ENCODE measurements around the gene TXK.

TXK gene

DNA sequence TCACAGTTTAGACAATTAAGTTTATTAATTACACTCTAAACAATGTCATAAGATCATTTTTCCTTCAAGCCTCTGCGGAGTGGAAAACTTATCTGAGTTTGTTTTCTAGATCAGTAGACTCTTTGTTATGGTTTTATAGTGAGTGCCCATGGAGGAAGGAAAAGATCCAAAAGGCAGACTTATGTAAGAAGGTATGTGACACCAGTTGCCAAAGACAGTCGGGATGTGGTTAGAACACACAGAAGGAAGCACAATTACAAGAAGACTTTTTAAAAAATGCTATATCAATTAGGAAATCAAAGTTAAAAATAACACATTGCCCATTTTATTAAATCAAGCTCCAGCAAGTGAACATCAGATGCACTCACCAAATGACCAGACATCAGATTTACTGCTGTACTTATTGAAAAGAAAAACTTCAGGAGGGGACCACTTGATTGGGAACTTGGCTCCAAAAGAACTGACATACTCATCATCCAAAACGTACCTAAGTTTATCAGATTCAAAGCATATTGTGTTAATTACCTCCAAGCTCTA lies 60.4 kb downstream of the TXK start:
- Histone ChIP-seq H4K91ac (ENCODE audit: low read length) (no peak overlapping the region), H3K27ac (ENCODE audit: low read length, poor library complexity, severe bottlenecking) (no peak overlapping the region), H3K4me2 (ENCODE audit: low read length, poor library complexity, severe bottlenecking) (no peak overlapping the region), H4K8ac (ENCODE audit: low read length) (no peak overlapping the region), H3K9me3 (ENCODE audit: control insufficient read depth, low read length) (no peaks in the 10 kb centered on the region), H2BK120ac (ENCODE audit: low read depth, low read length) (no peak overlapping the region), H3K4ac (ENCODE audit: low read depth in 1 of 2, low read length in 2 of 2) (no peak overlapping the region), H3K9ac (ENCODE audit: low read length) (no peak overlapping the region), H2BK15ac (ENCODE audit: low read depth, poor library complexity, severe bottlenecking) (no peak overlapping the region), H3K27me3 (ENCODE audit: control insufficient read depth in 1 of 2, insufficient read depth in 1 of 2, low read length in 2 of 2) (no peaks in the 10 kb centered on the region), H3K4me1 (ENCODE audit: control insufficient read depth, insufficient read depth, low read depth, low read length) (no peaks in the 10 kb centered on the region), H3K36me3 (ENCODE audit: control insufficient read depth in 1 of 2, insufficient read depth in 2 of 2, low read depth in 1 of 2, low read length in 2 of 2) (no peaks in the 10 kb centered on the region), H2AFZ (ENCODE audit: low read depth, low read length) (no peak overlapping the region), H3K18ac (ENCODE audit: low read depth in 1 of 2, low read length in 2 of 2) (no peak overlapping the region), H2BK12ac (ENCODE audit: low read length in 2 of 2) (no peak overlapping the region), H3K23ac (ENCODE audit: low read length in 2 of 2) (no peak overlapping the region), H3K14ac (ENCODE audit: low read length in 2 of 2) (no peak overlapping the region), H3K79me1 (replicated peaks; ENCODE audit: low read length, poor library complexity, severe bottlenecking) (no peaks in the 10 kb centered on the region), H2AK5ac (ENCODE audit: low read length, severe bottlenecking) (no peak overlapping the region), H3K4me3 (ENCODE audit: insufficient read depth in 1 of 2, low read depth in 1 of 2, low read length in 2 of 2) (no peak overlapping the region), H2BK5ac (ENCODE audit: low read depth, low read length, poor library complexity, severe bottlenecking) (no peak overlapping the region)
- 73% methylated on average over 2 of the region's 3 CpGs for WGBS
- DNase-seq: no peak

DNA sequence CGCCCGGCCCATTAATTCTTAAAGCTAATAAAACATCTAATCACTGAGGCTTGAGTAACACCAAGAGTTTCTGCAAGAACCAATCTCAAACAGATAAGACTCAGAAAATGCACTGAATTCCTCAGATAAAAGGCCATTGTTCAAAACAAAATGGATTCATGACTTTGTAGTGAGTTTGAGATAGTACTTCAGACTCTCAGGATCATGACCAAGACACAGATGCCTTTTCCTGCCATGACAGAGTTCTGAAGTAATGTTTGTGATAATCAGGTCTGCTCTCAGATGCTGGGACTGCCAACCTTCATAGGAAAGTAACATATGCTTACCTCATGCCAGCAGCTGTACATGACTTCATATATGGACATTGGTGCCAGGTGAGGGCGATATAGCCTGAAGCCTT lies 62.9 kb downstream of the TXK start:
- Histone ChIP-seq H3K4me2 (ENCODE audit: low read length, poor library complexity, severe bottlenecking) (no peak overlapping the region), H3K27ac (ENCODE audit: low read length, poor library complexity, severe bottlenecking) (no peak overlapping the region), H3K79me1 (replicated peaks; ENCODE audit: low read length, poor library complexity, severe bottlenecking) (no peaks in the 10 kb centered on the region), H2AK5ac (ENCODE audit: low read length, severe bottlenecking) (no peak overlapping the region), H3K4me3 (ENCODE audit: insufficient read depth in 1 of 2, low read depth in 1 of 2, low read length in 2 of 2) (no peak overlapping the region), H3K4ac (ENCODE audit: low read depth in 1 of 2, low read length in 2 of 2) (no peak overlapping the region), H2BK120ac (ENCODE audit: low read depth, low read length) (no peak overlapping the region), H3K9ac (ENCODE audit: low read length) (no peak overlapping the region), H3K9me3 (ENCODE audit: control insufficient read depth, low read length) (no peaks in the 10 kb centered on the region), H2BK12ac (ENCODE audit: low read length in 2 of 2) (no peak overlapping the region), H3K4me1 (ENCODE audit: control insufficient read depth, insufficient read depth, low read depth, low read length) (no peaks in the 10 kb centered on the region), H3K18ac (ENCODE audit: low read depth in 1 of 2, low read length in 2 of 2) (no peak overlapping the region), H2BK15ac (ENCODE audit: low read depth, poor library complexity, severe bottlenecking) (no peak overlapping the region), H3K27me3 (ENCODE audit: control insufficient read depth in 1 of 2, insufficient read depth in 1 of 2, low read length in 2 of 2) (no peaks in the 10 kb centered on the region), H3K36me3 (ENCODE audit: control insufficient read depth in 1 of 2, insufficient read depth in 2 of 2, low read depth in 1 of 2, low read length in 2 of 2) (no peaks in the 10 kb centered on the region), H4K91ac (ENCODE audit: low read length) (no peak overlapping the region), H3K23ac (ENCODE audit: low read length in 2 of 2) (no peak overlapping the region), H2BK5ac (ENCODE audit: low read depth, low read length, poor library complexity, severe bottlenecking) (no peak overlapping the region), H3K14ac (ENCODE audit: low read length in 2 of 2) (no peak overlapping the region), H4K8ac (ENCODE audit: low read length) (no peak overlapping the region), H2AFZ (ENCODE audit: low read depth, low read length) (no peak overlapping the region)
- 80% methylated on average over 3 of the region's 3 CpGs for WGBS
- no peak for DNase-seq

GRCh38 chr4:48069026-48069425 lies 65.0 kb downstream of the TXK start:
- H2BK5ac ChIP-seq (ENCODE audit: low read depth, low read length, poor library complexity, severe bottlenecking): no peak overlapping the region
- H3K79me1 ChIP-seq (replicated peaks; ENCODE audit: low read length, poor library complexity, severe bottlenecking): no peaks in the 10 kb centered on the region
- WGBS: 50% methylated on average over 2 of the region's 2 CpGs
- H3K4ac ChIP-seq (ENCODE audit: low read depth in 1 of 2, low read length in 2 of 2): no peak overlapping the region
- H3K18ac ChIP-seq (ENCODE audit: low read depth in 1 of 2, low read length in 2 of 2): no peak overlapping the region
- H2BK120ac ChIP-seq (ENCODE audit: low read depth, low read length): no peak overlapping the region
- H2BK15ac ChIP-seq (ENCODE audit: low read depth, poor library complexity, severe bottlenecking): no peak overlapping the region
- H3K4me3 ChIP-seq (ENCODE audit: insufficient read depth in 1 of 2, low read depth in 1 of 2, low read length in 2 of 2): no peak overlapping the region
- H2AK5ac ChIP-seq (ENCODE audit: low read length, severe bottlenecking): no peak overlapping the region
- H3K27ac ChIP-seq (ENCODE audit: low read length, poor library complexity, severe bottlenecking): no peak overlapping the region
- H3K27me3 ChIP-seq (ENCODE audit: control insufficient read depth in 1 of 2, insufficient read depth in 1 of 2, low read length in 2 of 2): no peaks in the 10 kb centered on the region
- no peaks in the 10 kb centered on the region for H3K36me3 ChIP-seq (ENCODE audit: control insufficient read depth in 1 of 2, insufficient read depth in 2 of 2, low read depth in 1 of 2, low read length in 2 of 2)
- H3K9me3 ChIP-seq (ENCODE audit: control insufficient read depth, low read length): no peaks in the 10 kb centered on the region
- H3K4me1 ChIP-seq (ENCODE audit: control insufficient read depth, insufficient read depth, low read depth, low read length): no peaks in the 10 kb centered on the region
- H3K9ac ChIP-seq (ENCODE audit: low read length): no peak overlapping the region
- no peak overlapping the region for H4K91ac ChIP-seq (ENCODE audit: low read length)
- DNase-seq: no peak
- H3K14ac ChIP-seq (ENCODE audit: low read length in 2 of 2): no peak overlapping the region
- no peak overlapping the region for H2BK12ac ChIP-seq (ENCODE audit: low read length in 2 of 2)
- H2AFZ ChIP-seq (ENCODE audit: low read depth, low read length): no peak overlapping the region
- no peak overlapping the region for H4K8ac ChIP-seq (ENCODE audit: low read length)
- no peak overlapping the region for H3K4me2 ChIP-seq (ENCODE audit: low read length, poor library complexity, severe bottlenecking)
- no peak overlapping the region for H3K23ac ChIP-seq (ENCODE audit: low read length in 2 of 2)

DNA sequence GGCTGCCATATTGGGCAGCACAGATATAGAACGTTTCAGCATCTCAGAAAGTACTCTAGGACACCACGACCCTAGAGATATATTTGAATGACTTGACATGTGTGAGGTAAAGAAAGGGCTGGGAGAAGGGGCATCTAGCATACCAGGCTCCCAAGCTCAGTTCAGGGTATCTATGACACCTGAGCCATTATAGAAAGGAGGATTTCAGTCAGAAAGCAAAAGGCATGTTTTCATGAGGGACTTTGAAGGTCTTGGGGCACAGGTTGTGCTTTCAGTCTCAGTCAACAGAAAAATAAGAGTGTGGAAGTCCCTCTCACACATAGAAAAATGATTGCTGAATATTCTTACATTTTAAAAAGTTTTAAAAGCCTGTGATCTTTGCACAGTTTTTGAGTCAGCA lies 65.9 kb downstream of the TXK start:
- no peak overlapping the region for H3K4me2 ChIP-seq (ENCODE audit: low read length, poor library complexity, severe bottlenecking)
- H2BK120ac ChIP-seq (ENCODE audit: low read depth, low read length): no peak overlapping the region
- no peaks in the 10 kb centered on the region for H3K9me3 ChIP-seq (ENCODE audit: control insufficient read depth, low read length)
- no peak overlapping the region for H3K23ac ChIP-seq (ENCODE audit: low read length in 2 of 2)
- H4K91ac ChIP-seq (ENCODE audit: low read length): no peak overlapping the region
- H3K27ac ChIP-seq (ENCODE audit: low read length, poor library complexity, severe bottlenecking): no peak overlapping the region
- no peak overlapping the region for H2BK5ac ChIP-seq (ENCODE audit: low read depth, low read length, poor library complexity, severe bottlenecking)
- no peaks in the 10 kb centered on the region for H3K27me3 ChIP-seq (ENCODE audit: control insufficient read depth in 1 of 2, insufficient read depth in 1 of 2, low read length in 2 of 2)
- H2BK15ac ChIP-seq (ENCODE audit: low read depth, poor library complexity, severe bottlenecking): no peak overlapping the region
- no peak overlapping the region for H3K18ac ChIP-seq (ENCODE audit: low read depth in 1 of 2, low read length in 2 of 2)
- no peaks in the 10 kb centered on the region for H3K36me3 ChIP-seq (ENCODE audit: control insufficient read depth in 1 of 2, insufficient read depth in 2 of 2, low read depth in 1 of 2, low read length in 2 of 2)
- H4K8ac ChIP-seq (ENCODE audit: low read length): no peak overlapping the region
- no peak for DNase-seq
- H3K4me3 ChIP-seq (ENCODE audit: insufficient read depth in 1 of 2, low read depth in 1 of 2, low read length in 2 of 2): no peak overlapping the region
- no peak overlapping the region for H3K14ac ChIP-seq (ENCODE audit: low read length in 2 of 2)
- H3K4ac ChIP-seq (ENCODE audit: low read depth in 1 of 2, low read length in 2 of 2): no peak overlapping the region
- H3K4me1 ChIP-seq (ENCODE audit: control insufficient read depth, insufficient read depth, low read depth, low read length): no peaks in the 10 kb centered on the region
- H2BK12ac ChIP-seq (ENCODE audit: low read length in 2 of 2): no peak overlapping the region
- no peak overlapping the region for H2AFZ ChIP-seq (ENCODE audit: low read depth, low read length)
- H3K9ac ChIP-seq (ENCODE audit: low read length): no peak overlapping the region
- H3K79me1 ChIP-seq (replicated peaks; ENCODE audit: low read length, poor library complexity, severe bottlenecking): no peaks in the 10 kb centered on the region
- no peak overlapping the region for H2AK5ac ChIP-seq (ENCODE audit: low read length, severe bottlenecking)
- 93% methylated on average over 2 of the region's 2 CpGs for WGBS
